HG03097 (cell line): ENCODE data around the gene TFEB.
"Not testable (repeated sequence)": the region's sequence is repeated elsewhere in the genome, so short reads cannot be mapped to it uniquely, and the experiment has no call there.

Experiments
- ATAC-seq: cut with Tn5 transposase; IDR thresholded peaks from one replicate; pipeline ENCODE4 v1.9.1; 2021; ENCODE audit not compliant: unreplicated experiment, low FRiP score

TFEB gene

DNA sequence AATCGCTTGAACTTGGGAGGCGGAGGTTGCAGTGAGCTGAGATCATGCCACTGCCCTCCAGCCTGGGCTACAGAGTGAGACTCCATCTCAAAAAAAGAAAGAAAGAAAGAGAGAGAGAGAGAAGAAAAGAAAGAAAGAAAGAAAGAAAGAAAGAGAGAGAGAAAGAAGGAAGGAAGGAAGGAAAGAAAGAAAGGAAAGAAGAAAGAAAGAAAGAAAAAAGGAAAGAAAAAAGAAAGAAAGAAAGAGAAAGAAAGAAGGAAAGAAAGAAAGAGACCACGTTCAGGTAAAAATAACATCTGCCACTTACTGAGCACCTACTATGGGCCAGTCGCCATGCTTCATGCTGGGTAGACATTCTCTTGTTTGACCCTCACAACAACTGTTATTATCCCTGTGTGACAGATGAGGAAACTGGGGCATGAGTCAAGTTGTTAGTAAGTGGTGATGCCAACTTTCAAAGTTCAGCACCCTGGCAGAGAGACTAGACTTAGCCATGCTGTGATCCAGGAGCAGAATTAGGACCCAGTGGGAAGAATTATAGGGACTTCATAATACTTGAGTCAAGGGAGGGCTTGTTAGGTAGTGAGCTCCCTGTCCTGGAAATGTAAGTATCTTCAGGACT, 30.7 kb upstream of the TFEB start:
- ATAC-seq = not testable (repeated sequence)

DNA sequence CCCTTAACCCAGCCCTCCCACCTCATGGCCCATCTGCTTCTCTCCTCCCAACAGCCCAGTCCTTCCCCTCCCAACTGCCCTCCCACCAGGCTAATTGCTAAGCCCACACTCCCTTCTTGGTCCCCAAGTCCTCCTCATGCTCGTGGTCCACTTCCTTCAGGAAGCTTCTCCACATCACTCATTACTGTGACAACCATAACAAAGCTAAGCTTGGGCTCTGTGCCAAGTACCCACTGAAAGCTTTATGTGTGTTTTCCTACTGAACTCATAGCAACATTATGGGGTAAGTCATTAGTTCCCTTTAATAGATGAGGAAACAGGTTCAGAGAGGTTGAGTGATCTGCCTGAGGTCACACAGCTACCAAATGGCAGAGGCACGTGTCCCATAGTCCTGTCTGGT, 28.1 kb upstream of the TFEB start:
- ATAC-seq = no peak

DNA sequence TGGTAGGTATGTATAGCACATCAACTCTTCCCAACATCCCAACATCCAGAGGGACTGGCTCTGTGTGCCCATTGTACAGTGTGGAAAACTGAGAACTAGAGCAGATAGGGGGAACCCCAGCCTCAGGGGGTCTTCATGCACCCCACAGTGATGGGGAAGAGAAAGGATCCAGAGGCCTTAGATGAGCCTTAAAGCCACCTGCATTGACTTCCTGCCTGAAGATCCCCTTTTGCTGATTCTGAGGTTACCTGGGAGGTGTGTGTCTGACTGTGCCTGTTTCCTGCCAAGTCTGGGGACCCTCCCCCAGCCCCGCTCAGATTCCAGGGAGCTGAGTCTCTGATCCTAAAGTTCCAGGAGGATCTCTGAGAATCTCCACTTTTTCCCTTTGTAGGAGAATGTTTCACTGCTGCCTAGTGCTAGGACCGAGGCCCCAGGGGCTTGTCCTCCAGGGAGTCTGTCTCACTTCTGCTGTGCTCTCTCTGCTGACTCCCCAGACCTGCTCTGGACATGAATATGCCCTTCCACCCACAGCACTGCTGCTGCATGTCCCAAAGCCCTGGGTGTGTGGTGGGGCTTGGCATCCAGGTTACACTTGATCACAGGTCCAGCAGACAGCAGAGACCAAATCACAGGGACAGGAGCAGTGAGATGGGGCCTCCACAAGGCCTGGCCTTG, 24.6 kb upstream of the TFEB start:
- no peak for ATAC-seq

DNA sequence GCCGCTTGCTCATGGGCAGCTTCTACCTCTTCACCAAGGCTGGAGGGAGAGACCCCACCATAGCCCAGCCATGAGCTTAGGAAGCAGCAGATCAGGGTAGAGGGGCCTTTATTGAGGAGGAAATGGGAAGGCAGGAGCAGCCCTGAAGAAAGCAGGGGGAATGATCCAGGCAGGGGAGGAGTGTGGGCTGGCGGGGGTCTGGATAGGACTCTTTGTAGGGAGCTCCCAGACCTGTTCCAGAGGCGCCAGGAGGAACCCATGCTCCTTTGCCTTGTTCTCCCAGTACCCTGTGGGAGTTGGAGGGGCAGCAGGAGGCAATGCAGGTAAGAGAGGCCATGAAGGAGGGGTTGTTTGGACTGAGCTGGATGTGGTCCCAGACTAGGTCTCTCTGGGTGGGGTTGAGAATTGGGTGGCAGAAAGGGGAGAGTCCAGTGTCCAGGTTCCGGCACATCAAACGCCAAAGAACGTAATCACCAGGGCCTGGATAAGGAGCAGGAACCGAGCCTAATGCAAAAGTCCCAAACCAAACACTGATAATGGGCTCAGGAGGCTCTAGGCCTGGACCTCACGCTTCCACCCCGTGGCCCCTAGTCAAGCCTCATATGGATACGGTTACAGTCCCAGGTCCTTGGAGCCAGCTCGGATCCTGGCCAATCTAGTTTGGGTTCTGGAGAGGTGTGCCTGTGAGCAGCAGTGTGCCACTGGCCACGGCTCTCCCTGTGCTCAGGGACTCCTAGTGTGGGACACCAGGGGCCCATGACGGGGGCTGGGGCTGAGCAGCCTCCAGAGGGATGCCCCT, 23.9 kb upstream of the TFEB start:
- no peak for ATAC-seq

DNA sequence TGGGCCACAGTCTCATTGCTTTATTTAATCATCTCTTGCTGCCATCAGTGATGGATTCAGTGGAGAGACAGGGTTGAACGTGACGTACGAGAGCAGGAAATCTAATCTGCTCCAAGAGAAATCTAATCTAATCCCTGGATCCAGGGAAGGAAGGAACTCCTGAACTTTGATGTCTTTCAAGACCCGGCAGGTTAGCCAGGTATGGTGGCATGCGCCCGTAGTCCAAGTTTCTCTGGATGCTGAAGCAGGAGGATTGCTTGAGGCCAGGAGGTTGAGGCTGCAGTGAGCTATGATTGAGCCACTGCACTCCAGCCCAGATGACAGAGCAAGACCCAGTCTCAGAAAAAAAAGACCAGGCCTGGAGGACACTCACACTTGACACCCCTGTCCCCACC, 23.2 kb upstream of the TFEB start:
- no peak for ATAC-seq

DNA sequence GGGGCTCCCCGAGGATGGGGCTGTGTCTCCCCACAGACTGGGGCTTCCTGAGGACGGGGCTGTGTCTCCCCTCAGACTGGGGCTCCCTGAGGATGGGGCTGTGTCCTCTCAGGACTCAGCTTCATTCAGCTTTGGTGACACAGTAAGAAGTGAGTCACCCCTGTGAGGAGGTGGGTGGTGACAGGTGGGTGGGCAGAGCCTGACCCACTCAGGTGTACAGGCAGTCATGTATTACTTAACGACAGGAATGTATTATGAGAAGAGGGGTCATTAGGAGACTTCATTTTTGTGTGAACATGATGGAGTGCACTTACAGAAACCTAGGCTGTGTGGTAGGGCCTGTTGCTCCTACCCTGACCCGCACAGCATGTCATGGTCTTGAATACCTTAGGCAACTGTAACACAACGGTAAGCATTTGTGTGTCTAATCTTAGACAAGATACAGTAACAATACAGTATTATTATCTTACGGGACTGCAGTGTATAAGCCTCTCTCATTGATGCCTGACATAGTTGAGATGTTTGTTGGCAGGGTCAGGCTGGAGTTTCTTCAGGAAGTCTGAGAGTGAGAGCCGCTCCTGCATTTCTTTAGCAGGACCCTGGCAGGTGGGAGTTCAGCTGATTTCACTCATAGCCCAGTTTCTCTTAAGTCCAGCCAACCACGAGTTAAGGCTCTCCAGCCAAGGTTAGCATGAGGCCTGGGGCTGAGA, 22.7 kb upstream of the TFEB start:
- ATAC-seq = no peak

DNA sequence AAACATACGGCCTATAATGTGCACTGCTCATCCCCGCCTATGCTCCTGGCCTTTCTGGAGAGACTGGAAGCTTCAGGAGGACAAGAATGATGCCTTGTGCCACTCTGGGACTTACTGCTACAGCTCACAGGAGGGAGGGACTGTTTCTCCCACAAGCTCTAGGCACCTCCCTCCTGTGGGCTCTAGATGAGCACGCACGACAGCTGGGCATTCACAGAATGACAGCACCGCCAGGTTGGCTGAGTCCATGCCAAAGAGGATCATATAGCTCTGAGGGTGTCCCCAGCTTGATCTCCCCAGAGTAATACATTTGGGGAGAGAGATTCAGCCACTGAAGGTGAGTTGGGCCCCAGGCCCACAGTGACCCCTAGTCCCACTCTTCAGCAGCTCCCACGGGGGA, 21.9 kb upstream of the TFEB start:
- ATAC-seq = no peak

DNA sequence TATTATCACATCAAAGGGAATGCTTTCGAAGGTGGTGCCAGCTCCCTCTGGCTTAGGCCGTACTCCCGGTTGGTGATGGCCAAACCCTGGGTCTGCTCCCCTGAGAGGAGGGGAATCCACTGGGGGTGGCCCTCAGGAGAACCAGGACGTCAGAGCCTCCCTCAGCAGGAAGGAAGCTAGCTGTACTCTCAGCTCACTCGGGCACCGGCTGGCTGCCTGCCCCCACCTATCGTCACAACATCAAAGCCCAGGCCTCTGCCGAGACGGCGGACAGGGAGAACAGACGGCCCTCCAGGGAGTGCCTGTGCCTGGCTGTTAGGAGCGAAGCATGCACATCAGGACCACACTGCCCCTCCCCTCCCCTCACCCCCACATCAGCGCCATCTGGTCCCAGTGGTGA, 20.9 kb upstream of the TFEB start:
- no peak for ATAC-seq

DNA sequence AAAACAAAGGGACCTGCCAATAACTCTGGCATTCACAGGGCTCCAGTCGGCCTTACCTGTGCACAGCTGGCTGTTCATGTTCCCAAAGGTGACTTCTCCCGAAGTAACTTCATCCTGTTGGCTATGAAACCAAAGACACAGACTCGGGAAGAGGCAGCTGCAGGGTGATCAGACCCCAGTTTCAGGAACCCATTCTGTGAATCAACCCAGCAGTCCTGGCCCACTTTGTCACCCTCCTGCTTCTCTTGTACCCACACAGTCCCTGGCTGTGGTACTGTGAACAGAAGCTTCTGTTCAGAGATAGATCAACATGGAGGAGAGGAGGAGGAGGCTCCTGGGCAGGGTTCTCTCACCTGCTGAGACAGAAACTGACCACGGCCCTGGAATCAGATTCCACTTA, 20.5 kb upstream of the TFEB start:
- ATAC-seq = no peak

DNA sequence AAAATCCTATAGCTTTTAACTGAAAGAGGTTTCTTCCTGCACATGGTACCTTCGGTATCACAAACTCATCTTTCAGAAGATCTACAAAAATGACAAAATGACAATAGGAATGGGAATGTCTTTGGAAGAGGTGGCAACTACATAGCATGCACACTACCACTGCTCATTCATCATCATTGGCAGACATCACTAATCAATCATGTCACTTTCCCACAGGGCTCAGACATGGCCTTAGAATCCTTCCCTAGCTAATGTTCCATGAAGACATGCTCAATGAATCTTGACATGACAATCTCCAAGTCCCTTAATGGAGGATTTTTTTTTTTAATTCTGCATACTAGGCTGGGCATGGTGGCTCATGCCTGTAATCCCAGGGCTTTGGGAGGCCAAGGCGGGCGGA, 15.0 kb upstream of the TFEB start:
- ATAC-seq = no peak

DNA sequence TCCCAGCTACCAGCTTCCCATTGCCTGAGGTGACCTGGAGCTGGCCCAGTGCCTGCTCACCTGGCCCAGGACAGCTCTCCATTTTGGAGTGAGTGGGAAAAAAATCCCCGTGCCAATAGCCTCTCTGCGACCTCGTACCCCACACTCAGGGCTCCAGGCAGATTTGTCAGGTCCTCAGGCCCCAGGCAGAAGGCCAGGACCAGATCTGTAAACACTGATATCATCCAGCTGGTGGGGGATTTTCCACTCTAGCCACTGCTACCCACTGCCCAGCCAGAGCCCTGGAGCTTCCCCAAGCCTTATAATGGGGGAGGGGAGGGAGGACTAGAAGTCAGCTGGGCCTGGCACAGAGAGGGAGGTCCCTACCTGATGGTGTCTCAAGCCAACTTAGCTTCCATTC, 13.1 kb upstream of the TFEB start:
- no peak for ATAC-seq

DNA sequence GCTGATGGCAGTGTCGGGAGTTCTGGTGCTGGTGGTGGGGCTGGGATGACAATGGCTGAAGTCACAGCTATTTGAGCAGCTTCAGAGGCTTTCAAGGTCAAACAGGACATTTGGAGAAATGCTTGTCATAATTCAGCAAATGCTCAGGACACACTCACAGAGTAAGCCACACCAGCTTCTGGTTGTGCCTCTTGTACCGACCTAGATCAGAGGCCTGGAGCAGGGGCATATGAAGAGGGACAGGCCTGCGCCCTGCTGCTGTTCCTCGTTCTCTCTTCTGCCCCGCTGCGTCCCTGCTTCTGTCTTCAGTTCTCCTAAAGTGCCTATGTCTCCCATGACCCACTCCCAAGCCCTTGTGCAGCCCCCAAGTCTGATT, 12.7 kb upstream of the TFEB start:
- ATAC-seq = no peak

DNA sequence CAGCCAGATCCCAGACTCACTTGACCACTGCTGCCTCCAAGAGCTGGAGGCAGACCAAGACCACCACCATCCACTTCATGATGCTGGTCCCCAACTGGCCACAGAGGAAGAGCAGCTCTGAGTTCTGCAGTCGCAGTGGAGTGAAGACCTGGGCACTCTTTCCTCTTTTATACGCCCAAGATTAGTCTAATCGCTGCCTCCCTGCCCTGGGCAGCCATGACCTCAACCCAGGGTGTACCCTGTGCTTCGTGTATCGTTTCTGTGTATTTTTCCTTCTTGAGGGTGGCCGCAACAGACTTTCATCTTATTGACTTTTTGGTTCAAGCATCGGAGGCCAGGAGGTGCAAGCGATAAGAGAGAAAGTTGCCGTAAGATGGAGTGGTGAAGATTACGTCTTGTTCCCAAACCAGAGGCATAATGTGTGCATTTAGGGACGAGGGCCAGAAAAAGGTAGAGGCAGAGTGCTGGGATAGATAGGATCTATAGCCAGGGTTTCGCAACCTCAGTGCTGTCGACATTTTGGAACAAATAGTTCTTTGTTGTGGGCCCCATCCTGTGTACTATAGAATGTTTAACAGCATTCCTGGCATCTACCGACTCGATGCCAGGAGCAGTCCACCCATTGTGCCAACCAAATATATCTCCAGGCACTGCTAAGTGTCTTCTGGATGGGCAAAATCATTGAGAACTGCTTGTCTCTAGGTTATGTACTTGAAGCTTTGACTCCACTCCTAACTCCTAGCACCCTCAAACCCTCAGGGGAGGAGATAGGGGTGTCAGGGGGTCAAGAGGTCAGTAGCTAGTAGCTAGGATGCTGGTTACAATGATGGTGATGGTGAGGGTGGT, 12.1 kb upstream of the TFEB start, which contains the start of gene PGC:
Gene PGC, minus strand, starts transcription at position 142 of the 846 bp plus-strand sequence. Its CDS starts 63 bp downstream, at position 79.
- ATAC-seq = no peak

DNA sequence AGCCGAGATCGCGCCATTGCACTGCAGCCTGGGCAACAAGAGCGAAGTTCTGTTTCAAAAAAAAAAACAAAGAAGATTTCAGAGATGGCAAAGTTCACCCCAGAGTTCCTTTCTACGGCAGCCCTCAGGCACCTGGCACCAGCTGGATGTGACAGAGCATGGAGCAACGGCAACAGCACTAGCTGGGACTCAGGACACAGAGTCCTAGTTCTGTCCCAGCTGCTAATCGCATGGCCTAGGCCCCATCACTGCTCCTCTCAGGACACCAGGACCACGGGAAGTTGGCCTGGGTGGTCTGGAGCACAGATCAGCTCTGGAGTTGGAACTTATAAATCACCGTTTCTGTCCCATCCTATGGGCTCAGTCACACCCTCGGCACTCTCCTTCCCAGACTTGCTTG, 10.7 kb upstream of the TFEB start:
- no peak for ATAC-seq

DNA sequence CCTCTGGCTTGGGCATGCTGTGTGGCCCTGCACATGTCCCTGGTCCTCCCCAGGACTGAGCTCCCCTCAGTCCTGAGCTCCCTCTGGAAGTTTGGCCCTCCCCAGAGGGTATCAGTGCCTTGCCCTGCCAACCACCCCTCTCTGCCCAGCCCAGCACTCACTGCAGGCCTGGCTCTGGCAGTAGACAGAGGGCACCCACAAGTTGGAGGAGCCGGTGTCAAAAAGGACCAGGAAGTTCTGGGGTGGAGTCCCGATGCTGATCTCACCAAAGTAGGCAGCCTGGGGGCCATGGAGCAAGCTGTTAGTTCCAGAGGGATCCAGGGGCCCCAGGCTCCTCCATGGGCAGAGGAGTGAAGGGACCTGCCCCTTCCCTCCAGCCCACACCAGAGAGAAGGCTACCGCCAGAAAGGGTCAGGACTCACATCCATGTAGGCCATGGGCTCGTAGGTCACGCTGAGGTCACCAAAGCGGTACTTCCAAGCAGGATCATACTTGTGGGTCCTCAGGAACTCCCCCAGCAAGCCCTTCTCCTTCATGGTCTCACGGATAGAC, 8.9 kb upstream of the TFEB start:
- ATAC-seq = no peak

DNA sequence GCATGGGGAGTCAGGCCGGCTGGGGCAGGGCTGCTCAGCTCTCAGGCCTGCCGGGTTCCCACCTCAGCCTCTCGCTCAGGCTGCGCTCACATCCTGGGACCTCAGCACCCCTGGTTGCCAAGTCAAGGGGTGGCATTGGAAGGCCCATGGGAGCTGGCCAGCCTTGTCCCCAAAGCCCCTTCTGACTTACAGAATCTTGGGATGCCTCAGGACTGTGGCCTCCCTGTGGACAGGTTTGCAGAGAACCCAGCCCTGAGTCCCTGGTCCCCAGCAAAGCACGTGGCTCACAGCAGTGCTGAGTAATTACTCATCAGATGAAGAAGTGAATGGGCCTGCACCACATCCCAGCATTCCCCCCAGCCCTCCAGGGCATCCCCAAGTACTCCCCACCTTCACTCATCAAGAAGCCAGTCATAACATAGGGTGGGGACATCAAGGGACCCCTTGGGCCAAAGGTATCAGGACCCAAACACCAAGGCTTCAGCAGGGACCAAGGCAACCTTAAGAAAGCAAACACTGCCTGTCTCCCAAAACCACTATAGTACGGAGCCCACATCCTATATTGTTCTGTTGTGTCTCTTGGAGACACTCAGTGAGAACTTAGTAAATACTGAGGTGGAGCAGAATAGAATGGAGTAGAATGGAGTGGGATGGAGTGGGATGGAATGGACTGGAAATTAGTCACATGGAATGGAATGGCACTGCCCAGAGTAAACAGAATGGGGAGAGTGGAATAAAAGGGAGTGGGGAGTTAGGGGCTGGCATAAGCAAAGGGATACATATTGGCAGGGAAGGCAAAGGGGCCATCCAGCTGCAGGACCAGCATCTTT, 8.2 kb upstream of the TFEB start:
- no peak for ATAC-seq

DNA sequence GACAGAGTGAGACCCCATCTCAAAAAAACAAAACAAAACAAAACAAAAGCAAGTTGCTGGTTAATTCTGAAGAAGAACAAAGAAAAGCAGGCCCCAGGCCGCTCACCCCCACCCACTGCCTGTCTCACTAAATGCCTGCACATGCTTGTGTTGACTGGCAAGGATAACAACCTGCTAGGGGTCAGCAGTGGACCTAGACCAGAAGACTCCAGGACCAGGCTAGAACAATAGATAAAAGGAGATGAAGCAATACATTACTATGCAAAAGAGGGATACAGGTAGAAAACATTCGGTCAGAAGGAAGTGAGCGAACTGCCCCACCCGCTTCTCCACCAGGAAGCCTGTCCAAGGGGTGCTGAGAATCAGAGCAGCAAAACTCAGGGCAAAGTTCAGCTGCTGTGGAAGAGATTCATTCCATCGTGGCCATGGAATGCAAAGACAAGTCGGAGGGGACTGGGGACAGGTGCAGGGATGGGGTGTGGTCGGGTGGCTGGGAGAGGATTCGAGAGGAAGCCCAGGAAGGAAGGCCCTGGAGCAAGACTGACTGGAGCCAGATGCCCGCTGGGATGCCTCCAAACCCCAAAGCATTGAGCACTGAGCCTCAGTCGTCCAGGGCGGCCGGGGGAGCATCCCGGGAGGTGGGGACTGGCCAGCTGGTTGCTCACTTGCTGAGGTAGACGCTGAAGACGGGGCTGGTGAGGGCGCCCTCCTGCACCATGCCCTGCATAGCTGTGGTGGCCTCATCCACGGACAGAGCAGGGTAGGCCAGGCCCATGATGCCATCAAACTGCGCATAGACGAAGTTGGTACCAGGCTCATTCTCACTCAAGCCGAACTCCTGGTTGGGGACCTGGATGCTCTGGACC, 6.5 kb upstream of the TFEB start:
- ATAC-seq = no peak
